K562 (cell line): ENCODE data around the gene DLGAP1. TPM values are rescaled to one million over a fixed set of nuclear protein-coding genes. Genes with fewer than 3 reads are reported as not detected.

Experiments
- ATAC-seq: fragments of 200-7000 bp; cut with Tn5 transposase; 3 replicates; pipeline ENCODE4 v1.9.1; 2020; ENCODE audit warnings: moderate library complexity
- BruUV-seq: library from RNA; stranded (reverse); fragments of 400-500 nt; replicated peaks from 2 replicates; lab custom pipeline; 2021; lab: Mats Ljungman, UMichigan
- CTCF ChIA-PET: fragments of 300-600 bp; formaldehyde crosslinking; extraction: SDS; loops from one replicate; lab custom pipeline; 2021; ENCODE audit warnings: low intra/inter-chr PET ratio; lab: Yijun Ruan, JAX
- POLR2A ChIA-PET: fragments of 300-600, 350-650 bp; sonication (Branson Sonifier 250); formaldehyde crosslinking; extraction: SDS; loops from one replicate; lab custom pipeline; 2021; ENCODE audit warnings: antibody characterized with exemption, inconsistent platforms; lab: Yijun Ruan, JAX
- DNase-seq, 4 experiments: peaks; one replicate each; pipeline versions ENCODE4 v3.0.0 to v3.0.0-alpha.2; 2011 to 2018; ENCODE audit warnings: low spot score in 3 of 4, mixed read lengths in 3 of 4; ENCODE audit errors: extremely low read depth in 1 of 4
- FAIRE-seq: peaks from 2 replicates; lab custom pipeline; 2011; peaks lifted over from hg19 to GRCh38; lab: Jason Lieb, UNC
- H2AFZ ChIP-seq: 2 replicates; pipeline ENCODE4 v1.6.0; 2011; ENCODE audit warnings: low read depth, low read length, control low read depth, inconsistent platforms
- H3K27ac ChIP-seq: fragments of 200-600 bp; 3 replicates; pipeline ENCODE4 v1.8.0; 2011; ENCODE audit warnings: low read depth, mild to moderate bottlenecking, control low read depth, inconsistent platforms, low read length, moderate library complexity, mixed read lengths; ENCODE audit errors: extremely low read depth
- H3K27me3 ChIP-seq, 2 experiments: fragments of 300-600 bp in 1 of 2; 2 replicates in 1 of 2; 3 replicates in 1 of 2; pipeline versions ENCODE4 v1.6.0 to v1.8.0; 2011; ENCODE audit warnings: inconsistent platforms in 2 of 2, low read length in 2 of 2, mild to moderate bottlenecking in 1 of 2, mixed read lengths in 1 of 2, moderate library complexity in 1 of 2; ENCODE audit not compliant: control insufficient read depth in 2 of 2, insufficient read depth in 2 of 2
- H3K36me3 ChIP-seq: fragments of 300-600 bp; 3 replicates; pipeline ENCODE4 v1.8.0; 2011; ENCODE audit warnings: mild to moderate bottlenecking, low read length, inconsistent platforms; ENCODE audit not compliant: control insufficient read depth, insufficient read depth
- H3K4me1 ChIP-seq, 2 experiments: fragments of 200-600 bp in 1 of 2; replicated peaks in 1 of 2; 2 replicates in 1 of 2; 3 replicates in 1 of 2; pipeline versions ENCODE4 v1.5.1 to v1.8.0; 2011; ENCODE audit warnings: inconsistent platforms in 2 of 2, low read length in 2 of 2, mild to moderate bottlenecking in 1 of 2, mixed read lengths in 1 of 2, moderate library complexity in 1 of 2; ENCODE audit not compliant: control insufficient read depth in 2 of 2, insufficient read depth in 2 of 2
- H3K4me2 ChIP-seq: 2 replicates; pipeline ENCODE4 v1.6.1; 2011; ENCODE audit warnings: low read length, control low read depth, inconsistent platforms, mixed read lengths; ENCODE audit not compliant: insufficient read depth
- H3K4me3 ChIP-seq: fragments of 200-600 bp; sonication (generic), shearing (Covaris generic); 2 replicates; pipeline ENCODE4 v1.5.1; 2016; ENCODE audit warnings: control low read depth, inconsistent platforms
- H3K79me2 ChIP-seq: fragments of 200-600 bp; 3 replicates; pipeline ENCODE4 v1.8.0; 2011; ENCODE audit warnings: low read length, inconsistent platforms; ENCODE audit not compliant: control insufficient read depth, insufficient read depth
- H3K9ac ChIP-seq, 2 experiments: 2 replicates each; pipeline versions ENCODE4 v1.6.0 to v1.6.1; 2011; ENCODE audit warnings: low read depth in 2 of 2, low read length in 2 of 2, control low read depth in 1 of 2, inconsistent platforms in 1 of 2, mild to moderate bottlenecking in 1 of 2, mixed read lengths in 1 of 2; ENCODE audit not compliant: insufficient read depth in 1 of 2
- H3K9me1 ChIP-seq: one replicate; pipeline ENCODE4 v1.6.0; 2011; ENCODE audit warnings: inconsistent platforms, mild to moderate bottlenecking, low read length, moderate library complexity; ENCODE audit not compliant: control insufficient read depth, insufficient read depth
- H3K9me3 ChIP-seq: replicated peaks from 2 replicates; pipeline ENCODE4 v1.5.1; 2011; ENCODE audit warnings: low read depth, low read length, inconsistent platforms; ENCODE audit not compliant: control insufficient read depth, insufficient read depth
- H4K20me1 ChIP-seq: replicated peaks from 2 replicates; pipeline ENCODE4 v1.6.1; 2011; ENCODE audit warnings: low read length, inconsistent platforms, mixed read lengths; ENCODE audit not compliant: control insufficient read depth, insufficient read depth
- CHCHD3 ChIP-seq: fragments of 250-450 bp; sonication (Bioruptor Pico); IDR thresholded peaks from 2 replicates; pipeline ENCODE4 v2.1.2; 2022; ENCODE audit warnings: mild to moderate bottlenecking
- FOS ChIP-seq: IDR thresholded peaks from 3 replicates; pipeline ENCODE4 v1.6.1; 2011; ENCODE audit not compliant: insufficient read length; ENCODE audit errors: extremely low read depth
- FUS ChIP-seq: fragments of 200-400 bp; formaldehyde crosslinking; optimal IDR thresholded peaks from 2 replicates; pipeline ENCODE3; 2017; ENCODE audit warnings: low read depth, low read length
- GTF2F1 ChIP-seq: IDR thresholded peaks from 2 replicates; pipeline ENCODE4 v1.6.1; 2011; ENCODE audit warnings: low read depth, low read length, improper control_type of control experiment
- NR2C1 ChIP-seq, 2 experiments: fragments of 450-650 bp; IDR thresholded peaks; 2 replicates each; pipeline ENCODE4 v1.6.1; 2017; ENCODE audit warnings: mild to moderate bottlenecking in 2 of 2, antibody characterized with exemption in 1 of 2, inconsistent platforms in 1 of 2, missing compliant biosample characterization in 1 of 2, missing genetic modification characterization in 1 of 2
- POLR2AphosphoS2 ChIP-seq: IDR thresholded peaks from 2 replicates; pipeline ENCODE4 v1.6.1; 2012; ENCODE audit warnings: low read length, improper control_type of control experiment
- PRPF4 ChIP-seq: fragments of 200-400 bp; formaldehyde crosslinking; IDR thresholded peaks from one replicate; pipeline ENCODE4 v1.6.1; 2017; ENCODE audit warnings: low read length, low read depth, mild to moderate bottlenecking; ENCODE audit not compliant: insufficient read depth, poor library complexity, severe bottlenecking
- SMARCE1 ChIP-seq: fragments of 450-650 bp; IDR thresholded peaks from 2 replicates; pipeline ENCODE4 v1.7.1; 2016; ENCODE audit warnings: mild to moderate bottlenecking
- SP1 ChIP-seq: sonication (generic); formaldehyde crosslinking; IDR thresholded peaks from 2 replicates; pipeline ENCODE4 v1.8.1; 2022; ENCODE audit warnings: mild to moderate bottlenecking, missing genetic modification reagents
- SRSF9 ChIP-seq: fragments of 200-400 bp; formaldehyde crosslinking; IDR thresholded peaks from 2 replicates; pipeline ENCODE4 v1.6.1; 2017; ENCODE audit warnings: low read depth, low read length, borderline replicate concordance
- TBL1XR1 ChIP-seq, 2 experiments: IDR thresholded peaks; 2 replicates each; pipeline ENCODE4 v1.6.1; 2012; ENCODE audit warnings: improper control_type of control experiment in 2 of 2, low read length in 2 of 2, mild to moderate bottlenecking in 1 of 2
- TBP ChIP-seq: optimal IDR thresholded peaks from 2 replicates; pipeline ENCODE3; 2011; ENCODE audit warnings: low read depth, low read length, improper control_type of control experiment
- TCF3 ChIP-seq: sonication (generic); formaldehyde crosslinking; IDR thresholded peaks from 2 replicates; pipeline ENCODE4 v1.4.0; 2020; ENCODE audit warnings: mild to moderate bottlenecking, missing genetic modification reagents
- ZBTB8A ChIP-seq: fragments of 450-650 bp; IDR thresholded peaks from 2 replicates; pipeline ENCODE4 v1.6.1; 2018; ENCODE audit warnings: mild to moderate bottlenecking, moderate library complexity; ENCODE audit not compliant: partially characterized antibody
- ZNF143 ChIP-seq: sonication (generic); formaldehyde crosslinking; IDR thresholded peaks from 2 replicates; pipeline ENCODE4 v1.9.0; 2022; ENCODE audit warnings: mild to moderate bottlenecking, missing genetic modification reagents
- ZNF324 ChIP-seq: fragments of 250-450 bp; sonication (Bioruptor Pico); IDR thresholded peaks from 2 replicates; pipeline ENCODE4 v1.4.0; 2020; ENCODE audit warnings: mild to moderate bottlenecking
- ZNF354B ChIP-seq: fragments of 250-450 bp; sonication (Bioruptor Pico); IDR thresholded peaks from 2 replicates; pipeline ENCODE4 v1.4.0; 2020
- ZNF583 ChIP-seq: fragments of 250-450 bp; sonication (Bioruptor Pico); IDR thresholded peaks from 2 replicates; pipeline ENCODE4 v1.4.0; 2020
- ZNF707 ChIP-seq: fragments of 250-450 bp; sonication (Bioruptor Pico); conservative IDR thresholded peaks from 2 replicates; pipeline ENCODE4 v1.8.0; 2022; ENCODE audit warnings: inconsistent platforms, mild to moderate bottlenecking, moderate library complexity
- WGBS: fragments of 100-300 bp; shearing (Covaris generic); methylation state at CpG from one replicate; pipeline ENCODE4 v1.1.6; 2016; ENCODE audit warnings: low coverage, mixed read lengths; ENCODE audit not compliant: insufficient coverage; ENCODE audit errors: missing lambda C conversion rate; 5-methylcytosine and 5-hydroxymethylcytosine counted together
- in situ Hi-C: fragments of 300-500 bp; cut with MboI; formaldehyde crosslinking; loops from 4 replicates; pipeline ENCODE4 v1.15.0; 2018; ENCODE audit warnings: inconsistent platforms, mixed read lengths
- intact Hi-C: fragments of 100-400 bp; cut with micrococcal nuclease; formaldehyde crosslinking; loops from 2 replicates; pipeline ENCODE4 v1.14.2; 2022
- polyA plus RNA-seq, 8 experiments: library from polyadenylated mRNA; depleted of rRNA in 4 of 8; stranded (reverse) in 5 of 8; unstranded in 3 of 8; fragments of >200 nt; fragmentation: Nextera tagmentation in 2 of 8; fragmentation: Illumina TruSeq in 1 of 8; extraction: Ambion mirVana in 2 of 8; extraction: Trizol in 1 of 8; gene quantifications; 2 replicates each; pipeline versions ENCODE4 v1.2.1 to v1.2.3, GENCODE V29; 2011 to 2014; ENCODE audit warnings: inconsistent platforms in 1 of 8, missing spikeins in 1 of 8
- total RNA-seq, 7 experiments: library from RNA; depleted of rRNA in 6 of 7; stranded (reverse); fragments of >200 nt in 6 of 7; fragmentation: Illumina TruSeq in 2 of 7; extraction: Trizol in 2 of 7; gene quantifications; 2 replicates each; pipeline versions ENCODE4 v1.2.1 to v1.2.3, GENCODE V29; 2011 to 2021; ENCODE audit warnings: low replicate concordance in 1 of 7
- TF ChIP-seq, protein P1 (sequence below): fragments of 200-800 bp; sonication (Bioruptor generic); IDR thresholded peaks from 2 replicates; pipeline ENCODE4 v1.6.1; 2017; ENCODE audit warnings: missing genetic modification characterization, missing compliant biosample characterization

DLGAP1 gene
- total and polyA plus RNA-seq, 9 of the 15 experiments (the other 6 are each of a cell fraction or from before 2014, with no cell fraction given), result 0.04 to 0.22 (median 0.08) TPM

DNA sequence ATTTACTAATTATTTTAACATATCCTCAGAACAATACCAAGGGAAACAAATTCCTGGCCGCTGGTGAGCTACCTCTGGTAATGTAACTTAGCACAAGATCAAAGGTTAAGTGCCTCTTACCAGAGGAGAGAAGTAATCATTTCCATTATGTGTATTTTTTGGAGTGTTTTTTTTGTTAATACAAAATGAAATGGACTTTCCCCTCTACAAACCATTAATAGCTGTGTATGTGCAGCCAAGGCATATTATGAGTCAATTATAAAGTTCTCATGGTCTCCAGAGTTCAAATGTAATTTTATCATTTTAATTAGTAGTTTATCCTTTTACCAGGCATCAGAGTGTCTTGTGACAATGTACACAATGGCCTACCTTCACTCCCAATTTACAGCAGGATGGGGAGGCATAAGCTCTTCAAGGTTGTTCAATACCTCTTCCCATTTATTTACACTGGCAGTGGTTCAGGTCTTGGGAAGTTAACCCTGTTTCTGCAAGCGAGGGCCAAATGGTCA is 762.9 kb downstream of the DLGAP1 start:
- no peak overlapping the region for H3K4me2 ChIP-seq
- DNase-seq, result no peak
- intact Hi-C loops, result no loop called here

DNA sequence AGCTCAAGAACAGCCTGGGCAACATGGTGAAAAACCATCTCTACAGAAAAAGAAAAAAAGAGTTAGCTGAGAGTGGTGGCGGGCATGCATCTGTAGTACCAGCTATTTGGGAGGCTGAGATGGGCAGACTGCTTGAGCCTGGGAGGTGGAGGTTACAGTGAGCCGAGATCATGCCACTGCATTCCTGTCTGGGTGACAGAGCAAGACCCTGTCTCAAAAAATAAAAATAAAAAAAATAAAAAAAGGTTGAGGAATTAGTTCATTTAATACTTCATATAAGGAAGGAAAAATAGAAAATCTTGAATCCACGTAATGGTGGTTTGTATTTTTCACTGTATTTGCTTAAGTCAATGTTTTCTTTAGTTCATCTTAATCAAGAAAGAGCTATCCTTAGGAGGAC is 763.4 kb downstream of the DLGAP1 start:
- no peaks in the 10 kb centered on the region for H3K79me2 ChIP-seq
- H3K27me3 ChIP-seq, result no peaks in the 10 kb centered on the region
- TF ChIP-seq FUS, result no peak
- TF ChIP-seq ZNF583 (CRISPR knock-in tag), result no peak
- TF ChIP-seq POLR2AphosphoS2, result no peak
- no peak for TF ChIP-seq ZNF143
- no peak for TF ChIP-seq SP1
- TF ChIP-seq, protein P1, sequence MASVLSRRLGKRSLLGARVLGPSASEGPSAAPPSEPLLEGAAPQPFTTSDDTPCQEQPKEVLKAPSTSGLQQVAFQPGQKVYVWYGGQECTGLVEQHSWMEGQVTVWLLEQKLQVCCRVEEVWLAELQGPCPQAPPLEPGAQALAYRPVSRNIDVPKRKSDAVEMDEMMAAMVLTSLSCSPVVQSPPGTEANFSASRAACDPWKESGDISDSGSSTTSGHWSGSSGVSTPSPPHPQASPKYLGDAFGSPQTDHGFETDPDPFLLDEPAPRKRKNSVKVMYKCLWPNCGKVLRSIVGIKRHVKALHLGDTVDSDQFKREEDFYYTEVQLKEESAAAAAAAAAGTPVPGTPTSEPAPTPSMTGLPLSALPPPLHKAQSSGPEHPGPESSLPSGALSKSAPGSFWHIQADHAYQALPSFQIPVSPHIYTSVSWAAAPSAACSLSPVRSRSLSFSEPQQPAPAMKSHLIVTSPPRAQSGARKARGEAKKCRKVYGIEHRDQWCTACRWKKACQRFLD, result no peak
- no peak overlapping the region for H3K4me2 ChIP-seq
- FAIRE-seq (no peak), ATAC-seq (no peak), DNase-seq (no peak)
- no peak overlapping the region for H3K4me3 ChIP-seq
- 31% methylated on average over 3 of the region's 3 CpGs for WGBS
- no peak overlapping the region for H2AFZ ChIP-seq
- no peak overlapping the region for H3K27ac ChIP-seq
- no peak overlapping the region for H3K9ac ChIP-seq
- no peaks in the 10 kb centered on the region; the same call in 1 of the 2 replicates for H3K9me3 ChIP-seq
- ChIA-PET POLR2A (interaction anchor here (0.9 to 3.2 kb wide), 5 partner anchors 9 to 38 kb away, joined by 3 to 12 read pairs (median 7); no protein-coding TSS in a partner anchor), CTCF (no interaction called here)
- no peaks in the 10 kb centered on the region for H4K20me1 ChIP-seq
- in situ Hi-C loops, result no loop called here
- intact Hi-C loops, result no loop called here
- no TSS peak for BruUV-seq
- no peaks in the 10 kb centered on the region for H3K36me3 ChIP-seq
- no peaks in the 10 kb centered on the region for H3K9me1 ChIP-seq
- no peaks in the 10 kb centered on the region; a peak in 1 of 5 replicates for H3K4me1 ChIP-seq

More for the DNA sequence above, 762.9 kb downstream of the DLGAP1 start:
- FAIRE-seq (no peak), ATAC-seq (no peak)
- no peaks in the 10 kb centered on the region for H3K79me2 ChIP-seq
- no peaks in the 10 kb centered on the region for H4K20me1 ChIP-seq
- CTCF ChIA-PET, result no interaction called here
- TF ChIP-seq ZNF707 (no peak), ZBTB8A (no peak), SMARCE1 (no peak), GTF2F1 (no peak), TBL1XR1 (IDR thresholded peaks at IDR 0.05; ENCODE audit: low read length in 2 of 2) (no peak), TCF3 (CRISPR knock-in tag) (no peak), PRPF4 (no peak), NR2C1 (IDR thresholded peaks at IDR 0.05) (no peak), NR2C1 (tag; IDR thresholded peaks at IDR 0.05) (no peak), FOS (no peak), CHCHD3 (CRISPR knock-in tag) (no peak), TBP (no peak), ZNF324 (CRISPR knock-in tag) (no peak), ZNF354B (no peak), SRSF9 (no peak)
- no peaks in the 10 kb centered on the region for H3K36me3 ChIP-seq
- no peaks in the 10 kb centered on the region for H3K9me3 ChIP-seq
- H3K9me1 ChIP-seq, result no peaks in the 10 kb centered on the region
- BruUV-seq, result no TSS peak
- in situ Hi-C loops, result no loop called here
- no peak overlapping the region for H3K9ac ChIP-seq
- H3K27ac ChIP-seq, result no peak overlapping the region
- H3K27me3 ChIP-seq, result no peaks in the 10 kb centered on the region
- WGBS, result 10% methylated on average over 2 of the region's 2 CpGs
- POLR2A ChIA-PET, result interaction anchor here (0.7 to 3.2 kb wide), 8 partner anchors 8 to 89 kb away, joined by 3 to 12 read pairs (median 4); no protein-coding TSS in a partner anchor
- no peak overlapping the region for H3K4me3 ChIP-seq
- no peaks in the 10 kb centered on the region; a peak in 1 of 5 replicates for H3K4me1 ChIP-seq
- H2AFZ ChIP-seq, result no peak overlapping the region; the same call in 1 of the 2 replicates
